GM19023 (cell line): ENCODE data around the gene CUX1.
A peak's percentile ranks its signal among the peaks of the same experiment; 100 is the strongest.

Experiments
- ATAC-seq: cut with Tn5 transposase; IDR thresholded peaks from one replicate; pipeline ENCODE4 v1.9.1; 2021; ENCODE audit warnings: mild to moderate bottlenecking, moderate library complexity; ENCODE audit not compliant: unreplicated experiment

CUX1 gene

GRCh38 chr7:102253066-102253972 is 435.9 kb downstream of the CUX1 start:
- no peak for ATAC-seq

DNA sequence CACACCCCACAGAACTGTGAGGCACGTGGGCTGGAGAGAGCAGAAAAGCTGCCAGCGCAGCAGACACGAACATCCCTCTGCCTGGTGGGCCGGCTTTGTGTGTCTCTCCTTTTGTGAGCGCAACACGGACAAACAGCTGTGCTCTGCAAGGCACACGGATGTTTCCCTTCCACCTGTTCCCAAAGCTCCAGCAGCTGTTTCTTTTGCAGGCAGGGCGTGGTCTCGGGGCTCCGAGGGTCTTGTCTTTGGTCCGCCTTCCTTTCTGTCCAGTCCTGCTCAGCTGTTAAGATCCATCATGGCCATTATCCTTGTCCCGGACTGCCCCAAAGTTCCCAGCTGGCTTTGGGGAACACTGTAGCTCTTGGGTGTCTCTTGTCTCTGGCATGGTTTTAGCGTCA is 436.5 kb downstream of the CUX1 start:
- ATAC-seq = no peak

DNA sequence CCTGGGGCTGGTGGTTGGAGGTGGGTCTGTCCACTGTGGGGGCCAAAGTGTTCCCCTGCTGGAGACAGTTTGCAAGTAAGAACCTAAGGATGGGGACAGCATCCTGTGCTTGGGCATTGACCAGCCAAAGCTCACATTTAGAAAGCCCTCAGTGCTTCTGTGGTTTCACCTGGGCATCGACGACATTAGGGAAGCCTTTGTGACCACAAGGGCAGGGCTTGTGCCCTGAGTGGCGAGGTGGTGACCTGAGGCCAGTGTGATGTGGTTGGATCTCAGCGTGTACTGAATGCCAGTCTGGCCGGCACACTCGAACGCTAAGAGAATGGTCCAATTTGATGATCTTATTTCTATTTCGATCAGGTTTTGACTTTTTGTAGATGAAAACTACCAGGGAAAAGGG is 437.1 kb downstream of the CUX1 start:
- ATAC-seq = no peak

DNA sequence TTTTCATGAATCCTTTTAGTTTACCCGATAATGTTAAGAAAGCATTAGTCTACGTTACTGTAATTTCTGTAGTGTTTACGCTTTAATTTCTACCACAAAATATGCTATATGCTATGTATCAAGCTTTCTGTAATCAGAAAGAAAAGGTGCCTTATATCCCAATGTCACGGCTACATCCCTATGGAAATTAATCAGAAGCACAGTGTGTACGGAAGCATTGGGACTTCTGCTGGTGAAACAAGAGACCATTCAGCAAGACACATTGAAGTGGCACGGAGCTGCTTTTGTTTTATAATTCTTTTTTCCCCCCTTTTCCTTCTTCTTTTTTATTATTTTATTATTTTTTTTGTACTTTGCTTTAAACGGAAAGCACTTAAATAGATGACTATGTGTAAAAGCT is 438.1 kb downstream of the CUX1 start:
- no peak for ATAC-seq

GRCh38 chr7:102255916-102256315 is 438.5 kb downstream of the CUX1 start:
- no peak for ATAC-seq

GRCh38 chr7:102258073-102258748 is 440.8 kb downstream of the CUX1 start:
- no peak for ATAC-seq

GRCh38 chr7:102258749-102259107 is 441.3 kb downstream of the CUX1 start:
- ATAC-seq = no peak

DNA sequence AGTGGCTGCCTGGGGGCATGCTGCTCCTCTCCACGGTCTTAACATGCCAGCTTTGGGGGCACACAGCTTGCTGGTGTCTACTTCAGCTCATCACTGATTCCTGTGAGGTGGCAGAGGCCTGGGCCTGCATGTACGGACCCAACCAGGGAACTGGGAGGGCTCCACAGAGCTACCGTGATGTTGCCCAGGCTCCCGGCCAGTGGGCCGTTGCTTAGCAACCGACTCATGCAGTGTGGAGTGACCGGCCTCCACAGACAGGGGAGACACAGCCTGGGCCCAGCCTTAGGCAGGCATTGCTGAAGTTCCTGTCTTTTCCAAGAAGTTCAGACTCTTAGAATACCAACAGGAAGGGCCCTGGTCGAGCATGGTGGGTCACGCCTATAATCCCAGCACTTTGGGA is 443.4 kb downstream of the CUX1 start:
- no peak for ATAC-seq

GRCh38 chr7:102261451-102261850 is 444.0 kb downstream of the CUX1 start:
- ATAC-seq = no peak

- no peak for ATAC-seq
These were observed 445.1 kb downstream of the CUX1 start for GRCh38 chr7:102262546-102262945.

DNA sequence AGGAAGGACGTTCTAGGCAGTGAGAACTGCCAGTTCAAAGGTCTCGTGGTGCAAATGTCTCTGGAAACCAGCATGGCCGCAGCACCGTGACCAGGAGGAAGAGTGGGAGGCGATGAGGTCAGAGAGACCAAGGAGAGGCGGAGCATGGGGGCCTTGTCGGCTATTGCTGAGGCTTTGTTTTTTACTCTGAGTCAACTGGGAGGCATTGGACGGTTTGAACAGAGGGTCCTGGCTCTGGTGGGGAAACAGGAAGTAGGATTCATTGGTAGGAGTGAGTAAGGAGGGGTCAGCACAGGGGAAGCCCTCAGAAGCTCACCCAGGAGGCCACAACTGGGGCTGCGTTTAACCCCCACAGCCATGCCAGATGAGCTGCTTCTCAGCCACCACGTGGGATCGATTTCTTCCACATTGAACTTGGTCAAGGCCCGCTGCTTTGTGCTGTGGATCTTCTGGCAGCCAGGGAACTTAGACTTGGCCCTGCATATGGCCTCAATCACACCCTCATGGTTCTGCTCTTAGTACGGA is 447.0 kb downstream of the CUX1 start:
- no peak for ATAC-seq

DNA sequence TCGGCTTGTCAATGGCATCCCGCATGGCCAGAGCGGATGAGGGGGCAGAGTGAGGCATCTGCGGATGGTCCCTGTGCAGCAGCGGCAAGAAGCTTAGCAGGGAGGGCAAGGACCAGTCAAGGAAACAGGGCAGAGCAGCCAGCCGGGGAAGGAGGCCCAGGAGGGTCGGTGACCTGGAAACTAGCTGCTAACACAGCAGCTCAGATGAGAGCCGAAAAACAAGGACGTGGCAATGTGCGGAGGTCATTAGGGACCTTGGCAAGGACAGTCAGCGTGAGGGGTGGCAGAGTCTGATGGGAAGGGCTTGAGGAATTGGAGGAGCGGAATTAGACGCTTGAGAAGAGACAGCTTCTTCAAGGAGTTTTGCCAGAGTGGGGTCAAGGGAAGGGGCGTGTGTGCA is 449.1 kb downstream of the CUX1 start:
- no peak for ATAC-seq

GRCh38 chr7:102268635-102269034 is 451.2 kb downstream of the CUX1 start:
- no peak for ATAC-seq

DNA sequence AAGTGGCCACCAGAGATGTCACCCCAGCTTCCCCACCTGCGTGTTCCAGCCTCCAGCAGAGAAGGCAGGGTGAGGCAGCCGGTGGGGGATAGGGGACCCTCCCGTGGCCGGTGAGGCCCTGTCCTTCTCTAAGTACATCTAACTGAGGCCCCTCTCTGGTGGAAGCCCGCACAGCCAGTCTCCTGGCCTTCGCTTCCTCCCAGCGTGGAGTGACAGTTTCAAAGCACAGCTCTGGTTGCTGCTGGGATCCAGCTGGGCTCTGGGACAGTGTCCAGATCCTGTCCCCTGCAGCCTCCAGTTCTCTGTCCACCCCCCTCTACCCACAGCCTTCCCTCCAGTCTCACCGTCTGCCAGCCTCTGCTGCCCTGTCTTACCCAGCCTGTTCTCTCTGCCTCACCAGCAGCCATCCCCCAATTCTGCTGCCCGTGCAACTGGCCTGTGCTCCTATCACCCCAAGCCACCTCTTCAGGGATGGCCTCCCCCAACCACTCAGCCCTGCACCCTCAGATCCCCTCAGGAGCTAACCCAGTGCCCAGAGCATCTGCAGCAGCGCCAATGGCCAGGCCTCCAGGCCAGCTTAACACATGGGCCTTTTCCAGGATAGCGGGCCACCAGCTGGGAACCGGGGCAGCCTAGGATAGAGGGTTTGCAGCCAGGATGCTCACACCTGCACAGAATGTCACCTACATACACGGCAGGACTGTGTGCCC is 452.9 kb downstream of the CUX1 start:
- no peak for ATAC-seq

- no peak for ATAC-seq
These were observed 453.9 kb downstream of the CUX1 start for GRCh38 chr7:102271158-102271798.

- ATAC-seq = peak; percentile 63
These were observed 454.9 kb downstream of the CUX1 start for GRCh38 chr7:102272075-102272916.

DNA sequence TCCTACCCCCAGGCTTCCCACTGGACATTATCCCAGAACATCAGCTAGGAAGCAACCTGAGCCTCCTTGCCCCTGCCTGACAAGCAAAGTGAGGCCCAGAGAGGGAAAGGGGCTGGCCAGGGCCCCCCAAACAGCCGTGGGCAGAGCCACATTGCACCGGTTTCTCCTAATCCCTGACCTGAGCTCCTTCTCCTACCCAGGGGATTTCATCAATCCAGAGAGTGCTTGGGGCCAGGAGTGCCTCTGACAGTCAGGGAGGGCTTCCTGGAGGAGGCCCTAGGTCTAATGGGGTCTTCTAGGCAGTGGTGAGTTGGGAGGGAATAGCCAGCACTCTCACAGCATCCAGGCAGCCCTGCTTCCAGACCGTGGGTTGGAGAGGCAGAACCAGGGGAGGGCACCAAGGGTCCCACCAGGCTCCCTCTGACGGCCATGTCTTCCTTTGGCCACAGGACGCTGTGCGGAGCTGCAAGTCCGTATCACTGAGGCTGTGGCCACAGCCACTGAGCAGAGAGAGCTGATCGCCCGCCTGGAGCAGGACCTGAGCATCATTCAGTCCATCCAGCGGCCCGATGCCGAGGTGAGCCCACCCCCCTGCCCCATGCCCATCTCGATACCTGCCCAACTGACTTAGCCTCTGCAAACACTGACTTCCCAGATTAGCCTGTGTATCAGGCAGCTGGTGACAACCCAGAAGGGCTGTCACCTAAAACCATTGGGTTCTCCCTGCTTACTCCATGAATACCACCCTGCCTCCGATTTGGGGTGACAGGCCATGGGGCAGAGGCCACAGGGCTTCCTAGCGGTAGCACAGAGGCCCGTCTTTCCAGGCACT is 455.7 kb downstream of the CUX1 start:
- no peak for ATAC-seq

DNA sequence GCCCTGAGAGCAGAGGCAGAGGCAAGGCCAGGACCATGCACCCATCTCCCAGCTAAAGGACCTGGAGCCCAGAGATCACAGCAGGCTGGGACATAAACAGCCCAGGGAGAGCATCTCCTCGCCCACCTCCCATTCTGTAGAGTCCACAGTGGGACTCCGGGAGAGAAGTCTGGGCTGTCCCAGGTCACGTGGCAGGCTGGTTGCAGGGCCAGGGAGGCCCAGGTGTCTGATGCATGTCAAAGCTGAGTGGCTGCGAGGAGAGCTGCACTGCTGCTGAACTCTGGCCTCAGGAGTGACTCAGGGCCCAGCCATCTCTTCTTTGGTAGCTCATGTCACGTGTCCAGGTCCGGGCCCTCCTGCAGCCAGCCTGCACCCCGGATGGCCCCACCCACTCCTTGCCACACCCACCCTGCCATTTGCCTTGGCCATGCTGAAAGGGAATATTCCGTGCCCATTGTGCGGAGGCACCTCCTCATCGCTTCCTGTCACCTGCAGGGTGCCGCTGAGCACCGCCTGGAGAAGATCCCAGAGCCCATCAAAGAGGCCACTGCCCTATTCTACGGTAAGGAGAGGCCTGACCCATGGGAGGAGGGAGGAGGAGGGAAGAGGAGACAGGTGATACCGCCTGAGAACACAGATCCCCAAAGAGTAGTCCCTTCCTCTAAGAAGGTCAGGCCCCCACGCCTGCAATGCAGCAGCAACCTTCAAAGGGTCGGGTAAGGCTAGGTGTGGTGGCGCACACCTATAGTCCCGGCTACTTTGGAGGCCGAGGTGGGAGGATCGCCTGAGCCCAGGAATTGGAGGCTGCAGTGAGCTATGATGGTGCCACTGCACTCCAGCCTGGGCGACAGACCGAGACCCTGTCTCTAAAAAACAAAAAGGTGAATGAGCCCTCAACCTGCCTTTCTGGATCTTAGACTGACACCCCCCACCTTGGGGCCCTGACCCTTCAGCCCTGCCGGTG is 456.6 kb downstream of the CUX1 start:
- no peak for ATAC-seq
